A549 (cell line): ENCODE data around the gene CXADR.

Source experiments
- JUN ChIP-seq, 2 experiments: fragments of >200 bp; sonication (Bioruptor Twin); formaldehyde crosslinking; IDR thresholded peaks; 2 replicates in 1 of 2; 3 replicates in 1 of 2; pipeline ENCODE4 v1.6.1; 2016 to 2017
- JUNB ChIP-seq: fragments of >200 bp; sonication (Bioruptor Twin); formaldehyde crosslinking; IDR thresholded peaks from 2 replicates; pipeline ENCODE4 v1.6.1; 2016
- MAX ChIP-seq: IDR thresholded peaks from 2 replicates; pipeline ENCODE4 v1.6.1; 2012
- POLR2A ChIP-seq: IDR thresholded peaks from 2 replicates; pipeline ENCODE4 v1.6.1; 2012; ENCODE audit warnings: mild to moderate bottlenecking, low read length
- RCOR1 ChIP-seq: fragments of 150-350 bp; IDR thresholded peaks from 2 replicates; pipeline ENCODE4 v1.6.1; 2014; ENCODE audit warnings: antibody characterized with exemption, low read length, low read depth
- TF ChIP-seq, protein P1 (sequence below): fragments of >200 bp; sonication (Bioruptor Twin); formaldehyde crosslinking; IDR thresholded peaks from 3 replicates; pipeline ENCODE4 v1.5.1; 2016
- TF ChIP-seq, protein P2 (sequence below): fragments of 150-350 bp; IDR thresholded peaks from 2 replicates; pipeline ENCODE4 v1.6.1; 2014; ENCODE audit warnings: low read depth, mild to moderate bottlenecking, low read length
- TF ChIP-seq, protein P3 (sequence below): fragments of 250-450 bp; sonication (Bioruptor Pico); IDR thresholded peaks from 2 replicates; pipeline ENCODE4 v1.5.0; 2020; ENCODE audit warnings: low read depth, mild to moderate bottlenecking, moderate library complexity
- TF ChIP-seq, protein P4 (sequence below): fragments of 200-600 bp; sonication (generic); IDR thresholded peaks from 2 replicates; pipeline ENCODE4 v1.6.1; 2016; ENCODE audit warnings: antibody characterized with exemption, mild to moderate bottlenecking, moderate library complexity

- TF ChIP-seq, protein P1, sequence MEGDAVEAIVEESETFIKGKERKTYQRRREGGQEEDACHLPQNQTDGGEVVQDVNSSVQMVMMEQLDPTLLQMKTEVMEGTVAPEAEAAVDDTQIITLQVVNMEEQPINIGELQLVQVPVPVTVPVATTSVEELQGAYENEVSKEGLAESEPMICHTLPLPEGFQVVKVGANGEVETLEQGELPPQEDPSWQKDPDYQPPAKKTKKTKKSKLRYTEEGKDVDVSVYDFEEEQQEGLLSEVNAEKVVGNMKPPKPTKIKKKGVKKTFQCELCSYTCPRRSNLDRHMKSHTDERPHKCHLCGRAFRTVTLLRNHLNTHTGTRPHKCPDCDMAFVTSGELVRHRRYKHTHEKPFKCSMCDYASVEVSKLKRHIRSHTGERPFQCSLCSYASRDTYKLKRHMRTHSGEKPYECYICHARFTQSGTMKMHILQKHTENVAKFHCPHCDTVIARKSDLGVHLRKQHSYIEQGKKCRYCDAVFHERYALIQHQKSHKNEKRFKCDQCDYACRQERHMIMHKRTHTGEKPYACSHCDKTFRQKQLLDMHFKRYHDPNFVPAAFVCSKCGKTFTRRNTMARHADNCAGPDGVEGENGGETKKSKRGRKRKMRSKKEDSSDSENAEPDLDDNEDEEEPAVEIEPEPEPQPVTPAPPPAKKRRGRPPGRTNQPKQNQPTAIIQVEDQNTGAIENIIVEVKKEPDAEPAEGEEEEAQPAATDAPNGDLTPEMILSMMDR, result no peak
- TF ChIP-seq POLR2A (no peak), JUNB (no peak), RCOR1 (no peak), MAX (no peak), JUN (IDR thresholded peaks at IDR 0.05) (no peak)
- TF ChIP-seq, protein P2, sequence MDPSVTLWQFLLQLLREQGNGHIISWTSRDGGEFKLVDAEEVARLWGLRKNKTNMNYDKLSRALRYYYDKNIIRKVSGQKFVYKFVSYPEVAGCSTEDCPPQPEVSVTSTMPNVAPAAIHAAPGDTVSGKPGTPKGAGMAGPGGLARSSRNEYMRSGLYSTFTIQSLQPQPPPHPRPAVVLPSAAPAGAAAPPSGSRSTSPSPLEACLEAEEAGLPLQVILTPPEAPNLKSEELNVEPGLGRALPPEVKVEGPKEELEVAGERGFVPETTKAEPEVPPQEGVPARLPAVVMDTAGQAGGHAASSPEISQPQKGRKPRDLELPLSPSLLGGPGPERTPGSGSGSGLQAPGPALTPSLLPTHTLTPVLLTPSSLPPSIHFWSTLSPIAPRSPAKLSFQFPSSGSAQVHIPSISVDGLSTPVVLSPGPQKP, result no peak
- TF ChIP-seq, protein P3, sequence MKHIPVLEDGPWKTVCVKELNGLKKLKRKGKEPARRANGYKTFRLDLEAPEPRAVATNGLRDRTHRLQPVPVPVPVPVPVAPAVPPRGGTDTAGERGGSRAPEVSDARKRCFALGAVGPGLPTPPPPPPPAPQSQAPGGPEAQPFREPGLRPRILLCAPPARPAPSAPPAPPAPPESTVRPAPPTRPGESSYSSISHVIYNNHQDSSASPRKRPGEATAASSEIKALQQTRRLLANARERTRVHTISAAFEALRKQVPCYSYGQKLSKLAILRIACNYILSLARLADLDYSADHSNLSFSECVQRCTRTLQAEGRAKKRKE, result no peak
- TF ChIP-seq, protein P4, sequence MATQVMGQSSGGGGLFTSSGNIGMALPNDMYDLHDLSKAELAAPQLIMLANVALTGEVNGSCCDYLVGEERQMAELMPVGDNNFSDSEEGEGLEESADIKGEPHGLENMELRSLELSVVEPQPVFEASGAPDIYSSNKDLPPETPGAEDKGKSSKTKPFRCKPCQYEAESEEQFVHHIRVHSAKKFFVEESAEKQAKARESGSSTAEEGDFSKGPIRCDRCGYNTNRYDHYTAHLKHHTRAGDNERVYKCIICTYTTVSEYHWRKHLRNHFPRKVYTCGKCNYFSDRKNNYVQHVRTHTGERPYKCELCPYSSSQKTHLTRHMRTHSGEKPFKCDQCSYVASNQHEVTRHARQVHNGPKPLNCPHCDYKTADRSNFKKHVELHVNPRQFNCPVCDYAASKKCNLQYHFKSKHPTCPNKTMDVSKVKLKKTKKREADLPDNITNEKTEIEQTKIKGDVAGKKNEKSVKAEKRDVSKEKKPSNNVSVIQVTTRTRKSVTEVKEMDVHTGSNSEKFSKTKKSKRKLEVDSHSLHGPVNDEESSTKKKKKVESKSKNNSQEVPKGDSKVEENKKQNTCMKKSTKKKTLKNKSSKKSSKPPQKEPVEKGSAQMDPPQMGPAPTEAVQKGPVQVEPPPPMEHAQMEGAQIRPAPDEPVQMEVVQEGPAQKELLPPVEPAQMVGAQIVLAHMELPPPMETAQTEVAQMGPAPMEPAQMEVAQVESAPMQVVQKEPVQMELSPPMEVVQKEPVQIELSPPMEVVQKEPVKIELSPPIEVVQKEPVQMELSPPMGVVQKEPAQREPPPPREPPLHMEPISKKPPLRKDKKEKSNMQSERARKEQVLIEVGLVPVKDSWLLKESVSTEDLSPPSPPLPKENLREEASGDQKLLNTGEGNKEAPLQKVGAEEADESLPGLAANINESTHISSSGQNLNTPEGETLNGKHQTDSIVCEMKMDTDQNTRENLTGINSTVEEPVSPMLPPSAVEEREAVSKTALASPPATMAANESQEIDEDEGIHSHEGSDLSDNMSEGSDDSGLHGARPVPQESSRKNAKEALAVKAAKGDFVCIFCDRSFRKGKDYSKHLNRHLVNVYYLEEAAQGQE, result no peak
Measured at GRCh38 chr21:17539323-17539722, 26.5 kb downstream of the CXADR start.
